Measurements from ENCODE around the gene BEST3.

- TF ChIP-seq POLR2AphosphoS5 (IDR thresholded peaks at IDR 0.05; ENCODE audit: low read depth, low read length) (no peak), POLR2A (IDR thresholded peaks at IDR 0.05; ENCODE audit: low read depth, low read length) (no peak), TAF1 (IDR thresholded peaks at IDR 0.05; ENCODE audit: borderline replicate concordance, low read depth, low read length) (no peak)
Observed at GRCh38 chr12:69613351-69613750, 85.8 kb downstream of the BEST3 start.

Data from GM12892 (cell line).